K562 (cell line): Measurements from ENCODE around the gene EML6.

Experiments used
- CBX1 ChIP-seq: sonication (generic); IDR thresholded peaks from 2 replicates; pipeline ENCODE4 v1.6.1; 2016; ENCODE audit warnings: antibody characterized with exemption, low read depth, mild to moderate bottlenecking
- CHD2 ChIP-seq: IDR thresholded peaks from 2 replicates; pipeline ENCODE4 v1.6.1; 2011; ENCODE audit warnings: low read depth, low read length
- LEF1 ChIP-seq: fragments of 450-650 bp; IDR thresholded peaks from 2 replicates; pipeline ENCODE4 v1.6.1; 2016; ENCODE audit warnings: mild to moderate bottlenecking
- MAFF ChIP-seq: IDR thresholded peaks from 2 replicates; pipeline ENCODE4 v1.6.1; 2012; ENCODE audit warnings: low read length, improper control_type of control experiment
- NBN ChIP-seq: fragments of 450-650 bp; IDR thresholded peaks from 2 replicates; pipeline ENCODE4 v1.6.1; 2016; ENCODE audit warnings: low read depth, mild to moderate bottlenecking
- NFRKB ChIP-seq: fragments of 450-650 bp; IDR thresholded peaks from 2 replicates; pipeline ENCODE4 v1.6.1; 2016; ENCODE audit warnings: low read depth
- POLR2A ChIP-seq: fragments of 450-650 bp; conservative IDR thresholded peaks from 2 replicates; pipeline ENCODE4 v1.6.1; 2016
- SMARCE1 ChIP-seq: fragments of 450-650 bp; IDR thresholded peaks from 2 replicates; pipeline ENCODE4 v1.7.1; 2016; ENCODE audit warnings: mild to moderate bottlenecking
- TAF1 ChIP-seq: IDR thresholded peaks from 2 replicates; pipeline ENCODE4 v1.6.1; 2011; ENCODE audit warnings: mild to moderate bottlenecking, low read length, moderate library complexity; ENCODE audit not compliant: insufficient read depth, control insufficient read depth, severe bottlenecking; ENCODE audit errors: extremely low read depth
- TF ChIP-seq, protein P1 (sequence below), 3 experiments: IDR thresholded peaks in 2 of 3; conservative IDR thresholded peaks in 1 of 3; 2 replicates each; pipeline ENCODE4 v1.5.1; 2011 to 2012; ENCODE audit warnings: low read length in 3 of 3, mild to moderate bottlenecking in 3 of 3, control low read depth in 2 of 3, improper control_type of control experiment in 1 of 3, inconsistent platforms in 1 of 3, low read depth in 1 of 3, mixed read lengths in 1 of 3, moderate library complexity in 1 of 3; ENCODE audit not compliant: insufficient read depth in 2 of 3

- TF ChIP-seq NFRKB (no peak), LEF1 (no peak), MAFF (no peak), TAF1 (no peak), POLR2A (no peak), CBX1 (no peak), SMARCE1 (no peak), CHD2 (no peak), NBN (no peak)
- TF ChIP-seq, protein P1, sequence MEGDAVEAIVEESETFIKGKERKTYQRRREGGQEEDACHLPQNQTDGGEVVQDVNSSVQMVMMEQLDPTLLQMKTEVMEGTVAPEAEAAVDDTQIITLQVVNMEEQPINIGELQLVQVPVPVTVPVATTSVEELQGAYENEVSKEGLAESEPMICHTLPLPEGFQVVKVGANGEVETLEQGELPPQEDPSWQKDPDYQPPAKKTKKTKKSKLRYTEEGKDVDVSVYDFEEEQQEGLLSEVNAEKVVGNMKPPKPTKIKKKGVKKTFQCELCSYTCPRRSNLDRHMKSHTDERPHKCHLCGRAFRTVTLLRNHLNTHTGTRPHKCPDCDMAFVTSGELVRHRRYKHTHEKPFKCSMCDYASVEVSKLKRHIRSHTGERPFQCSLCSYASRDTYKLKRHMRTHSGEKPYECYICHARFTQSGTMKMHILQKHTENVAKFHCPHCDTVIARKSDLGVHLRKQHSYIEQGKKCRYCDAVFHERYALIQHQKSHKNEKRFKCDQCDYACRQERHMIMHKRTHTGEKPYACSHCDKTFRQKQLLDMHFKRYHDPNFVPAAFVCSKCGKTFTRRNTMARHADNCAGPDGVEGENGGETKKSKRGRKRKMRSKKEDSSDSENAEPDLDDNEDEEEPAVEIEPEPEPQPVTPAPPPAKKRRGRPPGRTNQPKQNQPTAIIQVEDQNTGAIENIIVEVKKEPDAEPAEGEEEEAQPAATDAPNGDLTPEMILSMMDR (IDR thresholded peaks at IDR 0.05 in 2 of 3, conservative IDR thresholded peaks at IDR 0.05 in 1 of 3; ENCODE audit: insufficient read depth in 2 of 3, low read depth in 1 of 3, low read length in 3 of 3): no peak
These were observed 193.2 kb downstream of the EML6 start for GRCh38 chr2:54916637-54917036.
